IPS-NIHi7 (cell line): ENCODE data around the gene SSX2.
"Not testable (repeated sequence)": the region's sequence is repeated elsewhere in the genome, so short reads cannot be mapped to it uniquely, and the experiment has no call there.

Source experiments
- DNase-seq: peaks from one replicate; pipeline ENCODE4 v3.0.0; 2012; ENCODE audit warnings: mixed read lengths; ENCODE audit errors: extremely low spot score

The SSX2 gene, protein sequence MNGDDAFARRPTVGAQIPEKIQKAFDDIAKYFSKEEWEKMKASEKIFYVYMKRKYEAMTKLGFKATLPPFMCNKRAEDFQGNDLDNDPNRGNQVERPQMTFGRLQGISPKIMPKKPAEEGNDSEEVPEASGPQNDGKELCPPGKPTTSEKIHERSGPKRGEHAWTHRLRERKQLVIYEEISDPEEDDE

GRCh38 chrX:52707078-52707477 is at the start of gene SSX2:
TSS of gene SSX2 (minus strand) at chrX:52707178. CDS start at chrX:52705749, 1,429 bp downstream.
- DNase-seq, result not testable (repeated sequence)

DNA sequence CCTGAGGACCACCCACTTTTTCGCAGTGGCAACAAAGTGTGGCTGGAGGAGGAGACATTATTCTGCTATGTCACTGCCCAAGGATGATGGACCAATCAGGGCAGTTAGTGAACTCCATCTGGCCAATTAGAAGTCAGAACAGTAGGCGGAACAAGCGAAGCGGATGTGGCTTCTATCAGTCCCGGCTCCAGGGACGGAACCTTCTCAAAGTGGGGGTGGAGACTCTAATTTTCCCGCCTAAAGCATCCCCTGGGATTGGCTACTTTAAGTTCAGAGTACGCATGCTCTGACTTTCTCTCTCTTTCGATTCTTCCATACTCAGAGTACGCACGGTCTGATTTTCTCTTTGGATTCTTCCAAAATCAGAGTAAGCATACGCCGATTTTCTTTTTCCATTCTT is 44.0 kb upstream of the SSX2 start, which contains the start of gene SSX2B:
Gene SSX2B (plus strand): TSS at position 301 of the 400 bp plus-strand sequence. CDS start 1,429 bp downstream, outside the sequence.
- not testable (repeated sequence) for DNase-seq

DNA sequence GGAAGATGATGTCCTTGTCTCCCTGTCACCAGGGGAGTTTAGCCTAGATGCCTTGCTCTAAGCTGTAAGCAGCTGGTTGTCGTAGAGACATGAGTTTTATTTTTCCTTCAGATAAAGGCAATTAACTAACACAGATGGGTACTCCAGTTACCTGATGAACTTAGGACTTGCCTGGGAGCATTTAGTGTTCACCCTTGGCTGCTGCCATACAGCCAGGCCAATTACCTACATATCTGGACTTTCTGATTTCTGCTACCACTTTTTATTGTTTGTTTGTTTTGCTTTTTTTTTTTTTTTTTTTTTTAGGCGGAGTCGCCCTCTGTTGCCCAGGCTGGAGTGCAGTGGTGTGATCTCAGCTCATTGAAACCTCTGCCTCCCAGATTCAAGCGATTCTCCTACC is 14.9 kb downstream of the SSX2 start:
- DNase-seq, result not testable (repeated sequence)

GRCh38 chrX:52662218-52662617 is 44.8 kb downstream of the SSX2 start:
- DNase-seq, result not testable (repeated sequence)

GRCh38 chrX:52655475-52655874 is 51.5 kb downstream of the SSX2 start:
- not testable (repeated sequence) for DNase-seq

- DNase-seq, result not testable (repeated sequence)
These were observed 52.2 kb downstream of the SSX2 start, which contains the start of gene SSX7 for GRCh38 chrX:52654800-52655199. TSS of gene SSX7 (minus strand) at chrX:52654900. CDS start at chrX:52653472, 1,428 bp downstream.

- DNase-seq, result not testable (repeated sequence)
These were observed 56.3 kb downstream of the SSX2 start for GRCh38 chrX:52650676-52651075.

- DNase-seq, result not testable (repeated sequence)
These were observed 58.0 kb downstream of the SSX2 start for GRCh38 chrX:52648956-52649355.
